ENCODE results near the gene PHRF1. TPM values are rescaled to one million over a fixed set of nuclear protein-coding genes. Genes with fewer than 3 reads are reported as not detected.

PHRF1 gene
- polyA plus RNA-seq, 1 donor from 2014 or later, result 8.5 TPM

DNA sequence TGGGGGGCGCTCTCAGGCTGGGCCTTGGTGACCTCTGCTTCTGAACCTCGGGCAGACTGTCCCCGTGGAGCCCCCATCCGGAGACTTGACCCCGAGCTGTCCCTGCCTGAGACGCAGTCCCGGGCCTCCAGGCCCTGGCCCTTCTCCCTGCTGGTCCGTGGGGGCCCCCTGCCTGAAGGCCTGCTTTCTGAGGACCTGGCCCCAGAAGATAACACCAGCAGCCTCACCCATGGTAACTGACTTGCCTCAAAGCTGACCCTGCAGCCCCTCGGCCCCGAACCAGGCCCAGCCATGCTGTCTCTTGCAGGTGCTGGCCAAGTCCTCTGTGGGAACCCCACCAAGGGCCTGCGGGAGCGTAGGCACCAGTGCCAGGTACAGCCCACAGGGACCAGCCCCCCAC is 24.7 kb upstream of the PHRF1 start:
- Histone ChIP-seq H3K27me3 (ENCODE audit: insufficient read depth, low read depth, low read length) (peaks cover 22% of the 10 kb centered on the region), H3K4me2 (ENCODE audit: low read length) (no peak overlapping the region), H3F3A (ENCODE audit: insufficient read depth, low read length, poor library complexity, severe bottlenecking) (no peaks in the 10 kb centered on the region), H3K9me2 (ENCODE audit: insufficient read depth, low read length) (no peaks in the 10 kb centered on the region), H3K9ac (ENCODE audit: low read length) (no peak overlapping the region), H3K4me3 (ENCODE audit: low read length) (no peak overlapping the region), H3K27ac (ENCODE audit: low read length) (no peak overlapping the region), H4K20me1 (ENCODE audit: insufficient read depth) (no peaks in the 10 kb centered on the region), H3K36me3 (ENCODE audit: insufficient read depth, low read length) (no peaks in the 10 kb centered on the region), H3K79me2 (replicated peaks; ENCODE audit: insufficient read depth, low read length) (no peaks in the 10 kb centered on the region), H3K9me3 (ENCODE audit: low read length) (no peaks in the 10 kb centered on the region), H2AFZ (ENCODE audit: low read depth, low read length) (no peak overlapping the region)
- TF ChIP-seq TAF1 (IDR thresholded peaks at IDR 0.05; ENCODE audit: low read depth) (no peak), EP300 (conservative IDR thresholded peaks at IDR 0.05; ENCODE audit: poor library complexity, severe bottlenecking) (no peak), REST (IDR thresholded peaks at IDR 0.05; ENCODE audit: borderline replicate concordance) (no peak)

DNA sequence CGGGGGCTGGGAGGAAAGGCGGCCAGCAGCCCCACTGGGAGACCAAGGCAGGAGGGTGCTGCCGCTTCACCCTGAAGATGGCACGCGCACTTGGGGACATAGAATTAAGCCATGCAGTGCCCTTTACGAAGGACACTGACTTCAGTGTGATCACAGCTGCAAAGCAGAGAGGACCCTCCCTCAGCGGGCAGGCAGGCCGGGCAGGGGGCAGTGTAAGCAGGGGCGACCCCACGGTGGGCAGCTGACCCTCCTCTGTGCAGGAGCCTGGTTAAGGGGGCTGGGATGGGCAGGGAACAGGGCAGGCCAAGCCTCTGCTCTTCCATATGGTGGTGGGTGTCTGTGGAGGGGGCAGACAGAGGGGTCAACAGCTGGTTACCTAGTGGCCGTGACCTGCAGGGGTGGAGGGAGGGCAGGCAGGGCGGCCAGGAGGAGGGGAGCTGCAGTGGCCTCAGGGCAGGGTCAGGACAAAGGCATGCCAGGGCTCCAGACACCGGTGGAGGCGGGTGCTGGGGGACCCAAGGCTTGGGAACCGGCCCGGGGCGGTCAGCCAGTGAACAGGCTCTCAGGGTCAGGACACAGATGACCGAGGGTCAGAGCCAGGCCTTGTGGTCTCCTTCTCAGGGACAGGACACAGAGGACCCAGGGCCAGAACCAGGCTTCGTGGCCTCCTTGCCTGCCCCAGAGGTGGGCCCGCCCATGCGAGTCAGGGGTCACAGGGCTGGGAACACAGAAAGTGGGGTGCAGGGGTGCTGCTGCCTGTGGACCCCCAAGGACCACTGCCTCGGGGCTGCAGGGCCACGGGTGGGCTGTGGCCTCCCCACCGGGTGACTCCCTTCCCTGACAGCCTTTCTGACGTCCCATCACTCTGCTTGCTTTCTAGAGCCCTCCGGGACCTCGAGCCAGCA is 22.9 kb upstream of the PHRF1 start:
- Histone ChIP-seq H3K9me2 (ENCODE audit: insufficient read depth, low read length) (no peaks in the 10 kb centered on the region), H3K36me3 (ENCODE audit: insufficient read depth, low read length) (no peaks in the 10 kb centered on the region), H2AFZ (ENCODE audit: low read depth, low read length) (no peak overlapping the region), H4K20me1 (ENCODE audit: insufficient read depth) (no peaks in the 10 kb centered on the region), H3K4me2 (ENCODE audit: low read length) (no peak overlapping the region), H3K79me2 (replicated peaks; ENCODE audit: insufficient read depth, low read length) (no peaks in the 10 kb centered on the region), H3F3A (ENCODE audit: insufficient read depth, low read length, poor library complexity, severe bottlenecking) (no peaks in the 10 kb centered on the region), H3K4me3 (ENCODE audit: low read length) (no peak overlapping the region), H3K27me3 (ENCODE audit: insufficient read depth, low read depth, low read length) (peaks cover 40% of the 10 kb centered on the region), H3K27ac (ENCODE audit: low read length) (no peak overlapping the region), H3K9ac (ENCODE audit: low read length) (no peak overlapping the region), H3K9me3 (ENCODE audit: low read length) (no peaks in the 10 kb centered on the region)
- TF ChIP-seq EZH2 (IDR thresholded peaks at IDR 0.05; ENCODE audit: borderline replicate concordance, insufficient read depth, low read length, poor library complexity, severe bottlenecking) (no peak), REST (IDR thresholded peaks at IDR 0.05; ENCODE audit: borderline replicate concordance) (no peak), POLR2AphosphoS5 (IDR thresholded peaks at IDR 0.05) (no peak)

- Histone ChIP-seq H2AFZ (ENCODE audit: low read depth, low read length) (no peak overlapping the region), H3K27me3 (ENCODE audit: insufficient read depth, low read depth, low read length) (peaks cover 41% of the 10 kb centered on the region), H3F3A (ENCODE audit: insufficient read depth, low read length, poor library complexity, severe bottlenecking) (no peaks in the 10 kb centered on the region), H3K36me3 (ENCODE audit: insufficient read depth, low read length) (no peaks in the 10 kb centered on the region), H3K79me2 (replicated peaks; ENCODE audit: insufficient read depth, low read length) (no peaks in the 10 kb centered on the region), H3K27ac (ENCODE audit: low read length) (no peak overlapping the region), H4K20me1 (ENCODE audit: insufficient read depth) (no peaks in the 10 kb centered on the region), H3K9me2 (ENCODE audit: insufficient read depth, low read length) (no peaks in the 10 kb centered on the region), H3K4me3 (ENCODE audit: low read length) (no peak overlapping the region), H3K9ac (ENCODE audit: low read length) (no peak overlapping the region), H3K9me3 (ENCODE audit: low read length) (no peaks in the 10 kb centered on the region), H3K4me2 (ENCODE audit: low read length) (no peak overlapping the region)
- TF ChIP-seq TAF1 (IDR thresholded peaks at IDR 0.05; ENCODE audit: low read depth), result no peak
- no peak for TF ChIP-seq SMC3 (conservative IDR thresholded peaks at IDR 0.05; ENCODE audit: poor library complexity)
Observed at GRCh38 chr11:553988-554340, 22.3 kb upstream of the PHRF1 start.
